HepG2 (cell line): Measurements from ENCODE around the gene FAM228A. TPM values are rescaled to one million over a fixed set of nuclear protein-coding genes. Genes with fewer than 3 reads are reported as not detected.

Source experiments
- ATAC-seq: fragments of 200-7000 bp; cut with Tn5 transposase; 3 replicates; pipeline ENCODE4 v1.9.1; 2020; ENCODE audit warnings: mild to moderate bottlenecking, moderate library complexity
- BruUV-seq: library from RNA; stranded (reverse); fragments of 400-500 nt; replicated peaks from 2 replicates; lab custom pipeline; 2021; lab: Mats Ljungman, UMichigan
- CTCF ChIA-PET: fragments of 300-600 bp; formaldehyde crosslinking; extraction: SDS; loops from one replicate; lab custom pipeline; 2021; ENCODE audit warnings: low total read pairs, inconsistent platforms, low intra/inter-chr PET ratio; lab: Yijun Ruan, JAX
- POLR2A ChIA-PET: fragments of 350-600 bp; sonication (Branson Sonifier 250); formaldehyde crosslinking; loops from one replicate; lab custom pipeline; 2020; ENCODE audit warnings: antibody characterized with exemption, inconsistent platforms; lab: Yijun Ruan, JAX
- DNase-seq: peaks from one replicate; pipeline ENCODE4 v3.0.0-alpha.2; 2015; ENCODE audit warnings: low spot score
- FAIRE-seq: peaks from 3 replicates; lab custom pipeline; 2011; peaks lifted over from hg19 to GRCh38; lab: Jason Lieb, UNC
- H2AFZ ChIP-seq: one replicate; pipeline ENCODE4 v1.6.1; 2011; ENCODE audit warnings: low read length, inconsistent platforms
- H3K27ac ChIP-seq: fragments of 300-600 bp; 3 replicates; pipeline ENCODE4 v1.8.0; 2011; ENCODE audit warnings: mixed run types, mild to moderate bottlenecking, mixed read lengths, low read length, inconsistent platforms; ENCODE audit not compliant: insufficient read depth; ENCODE audit errors: extremely low read length
- H3K27me3 ChIP-seq, 2 experiments: fragments of 200-600 bp in 1 of 2; 2 replicates in 1 of 2; 3 replicates in 1 of 2; pipeline versions ENCODE4 v1.6.0 to v1.8.0; 2011; ENCODE audit warnings: low read length in 2 of 2, mild to moderate bottlenecking in 2 of 2, moderate library complexity in 2 of 2, inconsistent platforms in 1 of 2; ENCODE audit not compliant: insufficient read depth in 2 of 2, control insufficient read depth in 1 of 2
- H3K36me3 ChIP-seq, 2 experiments: fragments of 200-600 bp in 1 of 2; replicated peaks in 1 of 2; 2 replicates in 1 of 2; 3 replicates in 1 of 2; pipeline versions ENCODE4 v1.5.1 to v1.8.0; 2011; ENCODE audit warnings: low read length in 2 of 2, inconsistent platforms in 1 of 2; ENCODE audit not compliant: insufficient read depth in 2 of 2, control insufficient read depth in 1 of 2
- H3K4me1 ChIP-seq: 2 replicates; pipeline ENCODE4 v1.5.1; 2012; ENCODE audit warnings: low read length, inconsistent platforms; ENCODE audit not compliant: insufficient read depth
- H3K4me2 ChIP-seq: 2 replicates; pipeline ENCODE4 v1.6.0; 2011; ENCODE audit warnings: low read depth, low read length, inconsistent platforms
- H3K4me3 ChIP-seq, 3 experiments: fragments of 200-600 bp in 1 of 3; sonication (generic), shearing (Covaris generic) in 1 of 3; replicated peaks in 1 of 3; 2 replicates each; pipeline ENCODE4 v1.5.1; 2011 to 2016; ENCODE audit warnings: low read length in 3 of 3, inconsistent platforms in 2 of 3, low read depth in 2 of 3, mild to moderate bottlenecking in 2 of 3, control low read depth in 1 of 3, mixed read lengths in 1 of 3; ENCODE audit not compliant: insufficient read depth in 1 of 3
- H3K79me2 ChIP-seq: one replicate; pipeline ENCODE4 v1.6.1; 2011; ENCODE audit warnings: low read length, inconsistent platforms; ENCODE audit not compliant: insufficient read depth
- H3K9ac ChIP-seq: 2 replicates; pipeline ENCODE4 v1.6.0; 2011; ENCODE audit warnings: mild to moderate bottlenecking, low read depth, low read length, inconsistent platforms; ENCODE audit not compliant: insufficient read depth
- H3K9me3 ChIP-seq: 2 replicates; pipeline ENCODE4 v1.5.1; 2012; ENCODE audit warnings: mild to moderate bottlenecking, low read length
- H4K20me1 ChIP-seq: 2 replicates; pipeline ENCODE4 v1.6.0; 2011; ENCODE audit warnings: inconsistent platforms, mild to moderate bottlenecking, low read length, moderate library complexity; ENCODE audit not compliant: insufficient read depth
- ESRRA ChIP-seq: sonication (generic); formaldehyde crosslinking; IDR thresholded peaks from 2 replicates; pipeline ENCODE4 v1.5.1; 2020; ENCODE audit warnings: mild to moderate bottlenecking, low read depth, missing genetic modification reagents
- FOXC1 ChIP-seq: sonication (generic); formaldehyde crosslinking; IDR thresholded peaks from 2 replicates; pipeline ENCODE4 v1.8.0; 2022; ENCODE audit warnings: mild to moderate bottlenecking, missing genetic modification reagents, borderline replicate concordance
- GABPB1 ChIP-seq: IDR thresholded peaks from 2 replicates; pipeline ENCODE4 v1.6.1; 2016; ENCODE audit warnings: mild to moderate bottlenecking, missing genetic modification reagents, moderate library complexity, missing compliant biosample characterization
- KLF12 ChIP-seq: sonication (generic); formaldehyde crosslinking; IDR thresholded peaks from 2 replicates; pipeline ENCODE4 v1.4.0; 2020; ENCODE audit warnings: missing genetic modification reagents, borderline replicate concordance
- MEIS2 ChIP-seq: sonication (generic); formaldehyde crosslinking; IDR thresholded peaks from 2 replicates; pipeline ENCODE4 v1.9.0; 2021; ENCODE audit warnings: mild to moderate bottlenecking, missing genetic modification reagents
- NRL ChIP-seq: sonication (generic); formaldehyde crosslinking; IDR thresholded peaks from 2 replicates; pipeline ENCODE4 v1.5.0; 2020; ENCODE audit warnings: missing genetic modification reagents, mild to moderate bottlenecking, moderate library complexity, borderline replicate concordance
- RCOR2 ChIP-seq: IDR thresholded peaks from 2 replicates; pipeline ENCODE4 v1.6.1; 2016; ENCODE audit warnings: missing biosample characterization, missing genetic modification reagents
- SP2 ChIP-seq: sonication (generic); formaldehyde crosslinking; IDR thresholded peaks from 2 replicates; pipeline ENCODE4 v1.5.1; 2020; ENCODE audit warnings: mild to moderate bottlenecking, missing genetic modification reagents
- TBP ChIP-seq: sonication (generic); formaldehyde crosslinking; IDR thresholded peaks from 2 replicates; pipeline ENCODE4 v1.5.0; 2020; ENCODE audit warnings: missing genetic modification reagents
- ZBTB7B ChIP-seq: sonication (generic); formaldehyde crosslinking; IDR thresholded peaks from 2 replicates; pipeline ENCODE4 v1.4.0; 2020; ENCODE audit warnings: missing genetic modification reagents
- ZNF235 ChIP-seq: sonication (generic); formaldehyde crosslinking; IDR thresholded peaks from 2 replicates; pipeline ENCODE4 v1.8.1; 2023; ENCODE audit warnings: mild to moderate bottlenecking, missing genetic modification reagents, borderline replicate concordance
- ZNF350 ChIP-seq: sonication (generic); formaldehyde crosslinking; IDR thresholded peaks from 2 replicates; pipeline ENCODE4 v1.4.0; 2020; ENCODE audit warnings: mild to moderate bottlenecking, low read depth, missing genetic modification reagents, borderline replicate concordance
- ZNF383 ChIP-seq: sonication (generic); formaldehyde crosslinking; IDR thresholded peaks from 2 replicates; pipeline ENCODE4 v1.4.0; 2020; ENCODE audit warnings: missing genetic modification reagents, mild to moderate bottlenecking, borderline replicate concordance
- ZNF660 ChIP-seq: sonication (generic); formaldehyde crosslinking; IDR thresholded peaks from 2 replicates; pipeline ENCODE4 v1.5.1; 2020; ENCODE audit warnings: mild to moderate bottlenecking, low read depth, missing genetic modification reagents, borderline replicate concordance
- ZSCAN21 ChIP-seq: sonication (generic); formaldehyde crosslinking; IDR thresholded peaks from 2 replicates; pipeline ENCODE4 v1.8.0; 2022; ENCODE audit warnings: mild to moderate bottlenecking, missing genetic modification reagents, moderate library complexity, borderline replicate concordance
- WGBS: methylation state at CpG from one replicate; pipeline ENCODE4 v1.1.6; 2017; ENCODE audit warnings: low lambda C conversion rate; 5-methylcytosine and 5-hydroxymethylcytosine counted together
- in situ Hi-C: cut with HindIII; loops from 2 replicates; pipeline ENCODE4 v1.10.0; 2017; ENCODE audit warnings: low pct_unique_long_range_greater_than_20kb; ENCODE audit not compliant: extremely low pct_ligation_motif_present
- intact Hi-C: fragments of 100-400 bp; cut with micrococcal nuclease; formaldehyde crosslinking; loops from one replicate; pipeline ENCODE4 v1.10.0; 2022; ENCODE audit not compliant: unreplicated experiment
- polyA plus RNA-seq, 8 experiments: library from polyadenylated mRNA; depleted of rRNA in 3 of 8; stranded (reverse) in 7 of 8; unstranded in 1 of 8; fragments of >200 nt; fragmentation: Illumina TruSeq in 4 of 8; extraction: Trizol in 4 of 8; gene quantifications; 2 replicates each; pipeline versions ENCODE4 v1.2.1 to v1.2.3, GENCODE V29; 2011 to 2016; ENCODE audit warnings: low read depth in 4 of 8, missing spikeins in 1 of 8, mixed read lengths in 1 of 8; ENCODE audit not compliant: insufficient read depth in 1 of 8
- total RNA-seq, 5 experiments: library from RNA; depleted of rRNA; stranded (reverse); fragments of >200 nt; fragmentation: Illumina TruSeq; extraction: Trizol; gene quantifications; 2 replicates each; pipeline ENCODE4 v1.2.3, GENCODE V29; 2016; ENCODE audit warnings: low read depth in 1 of 5
- TF ChIP-seq, protein P1 (sequence below): sonication (generic); formaldehyde crosslinking; IDR thresholded peaks from 2 replicates; pipeline ENCODE4 v1.5.0; 2020; ENCODE audit warnings: mild to moderate bottlenecking, missing genetic modification reagents
- TF ChIP-seq, protein P2 (sequence below): sonication (generic); formaldehyde crosslinking; IDR thresholded peaks from 2 replicates; pipeline ENCODE4 v1.8.1; 2023; ENCODE audit warnings: missing genetic modification reagents, mild to moderate bottlenecking, borderline replicate concordance

FAM228A gene
- total and polyA plus RNA-seq, 2 of the 13 experiments (the other 11 are each of a cell fraction or from before 2014, with no cell fraction given) = not detected

DNA sequence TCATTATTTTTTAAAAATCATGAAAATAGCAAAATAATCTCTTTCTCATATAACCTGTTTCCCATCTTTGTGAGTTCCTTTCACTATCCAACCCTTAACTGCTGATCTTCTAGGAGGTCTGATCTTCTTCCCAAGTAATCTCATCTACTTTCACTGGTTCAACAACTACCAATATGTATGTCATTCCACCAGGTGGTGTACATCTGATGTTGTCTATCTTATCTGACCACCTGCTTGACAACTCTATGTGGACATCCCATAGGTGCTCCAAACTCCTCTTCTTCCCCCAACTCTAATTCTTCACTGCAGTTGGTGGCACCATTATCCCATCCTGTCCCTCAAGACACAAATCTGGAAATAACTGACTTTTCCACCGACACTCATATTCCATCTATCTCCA is 62.5 kb downstream of the FAM228A start:
- Histone ChIP-seq H4K20me1 (no peaks in the 10 kb centered on the region), H3K9ac (no peak overlapping the region), H3K27me3 (no peaks in the 10 kb centered on the region), H3K9me3 (no peaks in the 10 kb centered on the region), H3K79me2 (no peaks in the 10 kb centered on the region), H3K4me1 (peaks cover 8% of the 10 kb centered on the region), H3K4me3 (no peak overlapping the region), H3K36me3 (peaks cover 0 to 5% of the 10 kb centered on the region in 2 experiments; a peak in 1 of 5 replicates), H2AFZ (no peak overlapping the region), H3K4me2 (no peak overlapping the region), H3K27ac (no peak overlapping the region)
- CTCF ChIA-PET = no interaction called here
- intact Hi-C loops (no loop called here), in situ Hi-C loops (no loop called here)
- DNase-seq = peak; percentile 13
- FAIRE-seq = no peak
- peak; percentile 63 for ATAC-seq
- 96% methylated on average over 1 of the region's 1 CpG for WGBS
- TF ChIP-seq ZNF350 = no peak
- TF ChIP-seq ZNF235 (CRISPR knock-in tag) = no peak
- no peak for TF ChIP-seq ZBTB7B (CRISPR knock-in tag)
- TF ChIP-seq ZNF660 (CRISPR knock-in tag) = no peak
- no peak for TF ChIP-seq TBP (CRISPR knock-in tag)
- TF ChIP-seq KLF12 (CRISPR knock-in tag) = no peak
- no peak for TF ChIP-seq ZSCAN21 (CRISPR knock-in tag)
- TF ChIP-seq ESRRA (CRISPR knock-in tag) = no peak
- TF ChIP-seq, protein P1, sequence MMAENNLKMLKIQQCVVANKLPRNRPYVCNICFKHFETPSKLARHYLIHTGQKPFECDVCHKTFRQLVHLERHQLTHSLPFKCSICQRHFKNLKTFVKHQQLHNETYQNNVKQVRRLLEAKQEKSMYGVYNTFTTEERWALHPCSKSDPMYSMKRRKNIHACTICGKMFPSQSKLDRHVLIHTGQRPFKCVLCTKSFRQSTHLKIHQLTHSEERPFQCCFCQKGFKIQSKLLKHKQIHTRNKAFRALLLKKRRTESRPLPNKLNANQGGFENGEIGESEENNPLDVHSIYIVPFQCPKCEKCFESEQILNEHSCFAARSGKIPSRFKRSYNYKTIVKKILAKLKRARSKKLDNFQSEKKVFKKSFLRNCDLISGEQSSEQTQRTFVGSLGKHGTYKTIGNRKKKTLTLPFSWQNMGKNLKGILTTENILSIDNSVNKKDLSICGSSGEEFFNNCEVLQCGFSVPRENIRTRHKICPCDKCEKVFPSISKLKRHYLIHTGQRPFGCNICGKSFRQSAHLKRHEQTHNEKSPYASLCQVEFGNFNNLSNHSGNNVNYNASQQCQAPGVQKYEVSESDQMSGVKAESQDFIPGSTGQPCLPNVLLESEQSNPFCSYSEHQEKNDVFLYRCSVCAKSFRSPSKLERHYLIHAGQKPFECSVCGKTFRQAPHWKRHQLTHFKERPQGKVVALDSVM (CRISPR knock-in tag) = no peak
- no peak for TF ChIP-seq RCOR2 (CRISPR knock-in tag)
- no peak for TF ChIP-seq NRL (CRISPR knock-in tag)
- TF ChIP-seq MEIS2 (CRISPR knock-in tag) = no peak
- no peak for TF ChIP-seq ZNF383 (CRISPR knock-in tag)
- TF ChIP-seq GABPB1 (CRISPR knock-in tag) = no peak
- no peak for TF ChIP-seq FOXC1 (CRISPR knock-in tag)
- TF ChIP-seq, protein P2, sequence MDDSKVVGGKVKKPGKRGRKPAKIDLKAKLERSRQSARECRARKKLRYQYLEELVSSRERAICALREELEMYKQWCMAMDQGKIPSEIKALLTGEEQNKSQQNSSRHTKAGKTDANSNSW (CRISPR knock-in tag) = no peak
- TF ChIP-seq SP2 (CRISPR knock-in tag) = no peak
- BruUV-seq = no TSS peak
- POLR2A ChIA-PET = no interaction called here
